Activated CD4-positive, CD25-positive, alpha-beta regulatory T cell treated with anti-CD3 and anti-CD28 coated beads, Interleukin-2, amount 50 U/mL, for 72 hours (primary cell): ENCODE results near the gene DLX6.

Experiments used
- DNase-seq: peaks from one replicate; pipeline ENCODE4 v3.0.0; 2021

DLX6 gene

DNA sequence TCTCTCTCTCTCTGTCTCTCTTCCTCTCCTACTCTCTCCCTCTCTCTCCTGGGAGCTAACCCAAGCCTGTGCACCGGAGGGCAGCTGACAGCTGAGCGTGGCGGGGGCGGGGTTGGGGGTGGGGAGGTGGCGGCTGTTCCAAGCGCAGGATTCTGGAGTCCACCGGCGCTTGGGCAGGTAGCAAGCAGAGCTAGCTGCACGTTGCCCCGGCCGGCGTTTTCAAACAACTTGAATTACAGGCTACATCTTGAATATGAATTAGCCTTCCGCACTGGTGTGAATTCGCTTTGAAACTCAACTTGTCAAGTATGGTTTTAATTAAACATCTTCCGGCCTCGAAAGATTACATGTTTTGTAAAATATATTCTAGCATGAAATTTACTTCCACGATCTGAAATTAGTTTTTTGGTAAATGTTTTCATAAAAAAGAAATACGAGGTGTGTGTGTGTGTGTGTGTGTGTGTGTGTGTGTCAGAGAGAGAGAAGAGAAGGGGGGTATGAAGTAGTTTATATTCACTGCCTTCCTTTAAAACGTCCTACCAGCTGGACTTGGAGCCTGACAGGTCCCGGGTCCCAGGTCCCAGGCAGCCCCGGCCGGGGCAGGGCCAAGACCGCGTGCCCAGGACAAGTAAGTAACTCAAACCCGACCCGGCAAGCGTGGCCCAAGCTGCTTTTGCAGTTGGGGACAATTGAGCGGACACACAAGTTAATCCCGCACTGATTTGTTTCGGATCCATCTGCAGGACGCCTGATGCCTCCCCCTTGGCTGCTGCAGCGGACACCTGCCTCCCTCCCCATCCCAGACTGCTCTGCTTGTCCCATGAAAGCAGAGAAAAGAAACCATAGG is 9.0 kb upstream of the DLX6 start:
- DNase-seq: no peak

GRCh38 chr7:96996958-96997511 is 8.3 kb upstream of the DLX6 start:
- DNase-seq: no peak

GRCh38 chr7:96997512-96998032 is 7.8 kb upstream of the DLX6 start:
- no peak for DNase-seq

- no peak for DNase-seq
Measured at GRCh38 chr7:96998333-96998732, 7.0 kb upstream of the DLX6 start.

DNA sequence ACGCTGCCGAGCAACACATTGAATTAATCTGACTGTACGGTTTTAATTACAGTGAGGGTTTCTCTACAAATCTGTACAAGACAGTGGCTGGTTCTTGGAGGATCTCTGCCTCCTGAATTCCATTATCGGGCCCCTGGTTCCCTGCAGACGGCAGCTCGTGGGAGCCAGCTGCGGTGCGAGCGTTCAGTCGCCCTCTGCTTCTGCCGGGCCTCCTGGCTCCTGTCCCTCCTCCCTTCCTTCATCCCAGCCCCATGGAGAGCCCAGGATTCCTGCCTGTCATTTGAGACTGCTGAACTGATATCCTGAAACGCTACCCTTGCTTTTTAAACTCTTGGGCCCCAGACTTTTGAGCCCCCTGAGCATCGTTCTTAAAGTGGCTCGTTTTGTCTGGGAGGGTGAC is 6.6 kb upstream of the DLX6 start:
- no peak for DNase-seq

- DNase-seq: no peak
Measured at GRCh38 chr7:97001221-97001620, 4.1 kb upstream of the DLX6 start.

DNA sequence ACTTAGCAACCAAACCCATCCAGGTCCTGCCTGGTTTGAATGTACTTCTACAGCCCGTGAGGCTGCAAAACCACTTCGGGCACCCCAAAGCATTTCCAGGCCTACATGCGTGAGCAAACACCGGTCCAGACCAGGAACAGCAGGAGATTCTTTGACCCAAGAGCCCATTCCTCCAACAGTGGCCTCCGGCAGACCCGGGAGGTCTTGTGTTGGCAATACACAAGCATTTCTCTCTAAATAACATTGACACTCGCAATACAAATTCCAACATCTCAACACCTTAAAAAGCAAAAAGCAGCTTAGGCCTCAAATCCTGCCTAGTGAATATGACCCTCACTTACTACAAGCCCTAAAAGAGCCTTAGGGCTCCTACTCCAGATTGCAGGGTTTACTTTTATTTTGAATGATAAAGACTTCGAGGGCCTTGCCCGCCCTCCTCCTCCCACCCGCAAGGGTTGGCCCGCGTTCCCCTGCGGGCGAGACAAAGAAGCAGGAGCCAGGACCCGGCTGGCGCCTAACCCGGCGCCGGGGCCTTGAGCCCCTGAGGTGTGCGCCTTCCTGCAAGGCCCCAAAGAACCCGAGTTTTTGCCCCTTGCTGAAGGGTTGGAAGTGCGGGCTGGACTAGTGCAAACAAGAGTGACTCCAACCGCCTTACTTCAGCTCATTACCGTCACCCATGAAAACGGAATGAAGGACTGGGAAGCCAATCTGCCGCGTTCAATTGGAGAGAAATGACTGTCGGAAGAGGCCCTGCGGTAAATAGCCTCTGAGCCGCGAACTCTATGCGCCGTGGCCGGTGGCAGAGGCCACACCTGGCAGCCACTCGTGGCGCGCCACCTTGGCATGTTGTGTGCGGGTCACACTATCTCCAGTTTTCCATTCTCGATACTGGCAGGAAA is 3.4 kb upstream of the DLX6 start:
- DNase-seq: no peak

DNA sequence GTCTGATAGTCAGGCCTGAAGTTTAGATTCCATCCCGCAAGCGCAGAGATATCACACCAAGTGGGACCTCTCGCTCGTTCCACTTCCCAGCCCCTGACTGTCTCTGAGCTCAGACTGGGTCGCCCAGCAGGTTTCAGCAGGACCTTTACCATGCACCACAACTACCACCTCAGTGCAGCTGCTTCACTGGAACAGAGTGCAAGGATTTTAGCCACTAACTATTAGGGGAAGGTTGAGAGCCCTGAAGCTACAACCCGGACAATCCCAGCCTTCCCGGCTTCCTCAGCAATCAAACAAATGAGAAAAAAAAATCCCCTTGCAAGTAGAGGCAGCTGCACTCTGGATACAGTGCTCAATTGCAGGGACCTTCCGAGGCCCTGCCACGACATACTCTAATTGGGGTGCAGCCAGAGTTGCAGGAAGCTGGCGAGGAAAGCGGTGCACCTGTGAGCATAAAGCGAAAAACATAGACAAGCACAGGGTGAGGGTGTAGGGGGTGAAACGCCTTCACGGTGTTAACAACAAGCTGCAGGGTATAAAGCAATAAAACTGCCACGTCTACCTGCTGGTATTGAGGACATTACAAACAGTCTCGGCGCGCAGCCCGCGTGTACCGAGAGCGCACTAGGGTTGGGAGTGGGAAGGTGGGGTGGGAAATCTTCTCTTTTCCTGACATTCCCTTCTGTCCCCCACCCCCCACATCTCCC is 2.6 kb upstream of the DLX6 start:
- DNase-seq: no peak

GRCh38 chr7:97003262-97004246 is 1.8 kb upstream of the DLX6 start:
- DNase-seq: no peak

DNA sequence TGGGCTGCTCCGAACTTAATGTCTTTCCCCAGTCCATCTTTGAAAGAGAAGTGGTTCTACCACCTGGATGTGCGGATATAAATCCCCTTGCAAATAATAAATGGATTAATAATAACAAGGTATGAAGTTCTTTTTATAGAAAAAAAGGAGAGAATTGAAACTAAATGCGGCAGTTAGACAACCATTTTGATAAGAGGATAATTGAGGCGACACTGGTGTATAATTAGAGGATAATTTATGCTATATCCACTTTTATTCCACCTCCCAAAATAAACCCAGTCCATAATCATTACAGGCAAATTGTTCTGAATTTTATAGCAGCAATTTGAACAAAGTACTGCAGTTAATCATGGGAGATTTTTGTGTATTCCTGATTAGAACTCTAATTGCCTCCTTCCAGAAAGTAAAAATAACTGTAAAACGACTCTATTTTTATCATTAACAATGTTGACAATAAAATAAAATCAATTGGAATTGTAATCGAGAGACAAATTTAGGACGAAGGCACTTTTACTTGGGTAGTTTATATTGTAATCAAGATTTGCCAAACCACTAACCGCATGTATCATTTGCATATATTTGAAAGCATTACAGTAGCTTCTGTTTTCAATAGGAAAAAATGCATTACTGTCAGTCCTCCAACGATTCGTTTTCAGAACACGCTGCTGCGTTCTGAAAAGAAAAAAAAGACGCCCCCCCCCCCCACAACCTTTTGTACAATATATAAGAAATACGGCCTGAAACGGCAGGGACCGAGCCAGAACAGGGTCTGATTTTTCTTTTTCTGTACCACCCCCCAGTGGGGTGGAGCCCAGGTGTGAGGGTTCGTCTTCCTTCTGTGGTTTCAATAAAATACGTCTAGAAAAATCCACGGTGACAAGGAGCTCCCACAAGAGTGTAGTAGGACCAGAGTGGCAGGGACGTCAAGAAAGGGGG is 838 bp upstream of the DLX6 start:
- DNase-seq: no peak

GRCh38 chr7:97006055-97006815 is 882 bp downstream of the DLX6 start:
- DNase-seq: no peak

DNA sequence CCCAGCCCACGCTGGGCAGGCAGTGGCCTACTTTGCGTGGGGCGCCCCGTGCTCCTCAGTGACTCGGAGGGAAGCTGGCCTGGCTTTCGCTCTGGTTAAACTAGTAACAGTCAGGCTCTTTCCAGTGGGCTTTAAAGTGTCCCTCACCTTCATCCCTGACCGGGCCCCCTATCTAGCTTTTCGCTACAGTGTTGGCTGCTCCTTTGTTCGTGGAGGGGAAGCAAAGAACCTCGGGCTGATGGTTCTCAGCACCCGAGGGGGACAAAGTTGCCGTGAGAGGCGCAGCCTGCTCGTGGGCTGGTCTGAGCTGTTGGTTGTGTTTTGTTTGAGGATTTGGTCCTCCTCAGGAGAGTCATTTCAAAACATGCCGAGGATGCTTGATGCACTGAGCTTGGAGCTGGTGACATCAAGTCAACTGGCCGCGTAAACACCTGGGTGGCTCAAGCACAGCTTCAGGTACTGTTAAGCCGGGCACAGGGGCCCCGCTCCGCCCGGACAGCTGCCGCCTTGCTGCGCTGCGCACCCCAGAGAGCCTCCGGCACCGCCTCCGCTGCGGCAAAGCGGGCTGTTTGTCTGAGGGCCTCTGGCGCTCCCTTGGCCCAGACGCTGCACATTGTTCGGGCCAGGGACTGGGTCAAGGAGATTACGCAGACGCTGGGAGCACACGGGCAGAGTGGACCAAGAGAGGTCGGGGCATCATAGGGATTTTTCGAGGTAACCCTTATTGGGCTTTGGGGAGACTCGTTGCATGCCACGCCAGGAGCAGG is 1.6 kb downstream of the DLX6 start:
- DNase-seq: no peak

DNA sequence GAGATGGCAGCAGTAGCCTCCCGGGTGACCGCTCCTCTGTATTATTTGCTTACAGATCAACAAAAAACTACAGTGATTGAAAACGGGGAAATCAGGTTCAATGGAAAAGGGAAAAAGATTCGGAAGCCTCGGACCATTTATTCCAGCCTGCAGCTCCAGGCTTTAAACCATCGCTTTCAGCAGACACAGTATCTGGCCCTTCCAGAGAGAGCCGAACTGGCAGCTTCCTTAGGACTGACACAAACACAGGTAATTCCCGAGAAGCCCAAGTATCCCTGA is 2.2 kb downstream of the DLX6 start:
- DNase-seq: no peak

- DNase-seq: no peak
Measured at GRCh38 chr7:97008275-97008917, 3.0 kb downstream of the DLX6 start.

- no peak for DNase-seq
Measured at GRCh38 chr7:97009753-97010732, 4.7 kb downstream of the DLX6 start.

DNA sequence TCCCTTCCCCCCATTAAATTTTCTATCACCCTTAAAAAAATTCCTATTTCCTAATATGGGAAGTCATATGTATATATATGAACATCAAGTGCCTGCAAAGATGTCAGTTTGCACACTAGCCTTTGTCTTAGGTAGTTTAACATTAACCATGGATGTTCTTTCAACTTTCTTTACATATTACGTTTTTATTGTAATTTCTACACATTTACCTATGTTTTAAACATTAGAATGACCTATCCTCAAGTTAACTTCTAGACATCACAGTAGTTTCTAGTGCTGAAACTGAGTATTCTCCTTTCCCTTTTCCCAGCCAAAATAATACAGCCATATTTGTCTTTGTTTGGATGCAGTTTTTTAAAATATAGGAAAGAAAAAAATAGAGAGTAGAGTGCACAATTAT is 5.8 kb downstream of the DLX6 start:
- DNase-seq: no peak
